Nephron progenitor cell (in vitro differentiated cells): ENCODE results near the gene CKMT2.
A peak's percentile ranks its signal among the peaks of the same experiment; 100 is the strongest.

ENCODE experiments used
- DNase-seq: peaks from one replicate; pipeline ENCODE4 v3.0.0; 2021
- H3K27ac Mint-ChIP-seq: 2 replicates; pipeline ENCODE4 v1.8.0; 2021; ENCODE audit warnings: mild to moderate bottlenecking, moderate library complexity, mixed read lengths
- H3K27me3 Mint-ChIP-seq: 2 replicates; pipeline ENCODE4 v1.8.0; 2021; ENCODE audit warnings: mild to moderate bottlenecking, low read depth, mixed read lengths; ENCODE audit not compliant: poor library complexity
- H3K36me3 Mint-ChIP-seq: 2 replicates; pipeline ENCODE4 v1.8.0; 2021; ENCODE audit warnings: low read depth, mixed read lengths
- H3K4me1 Mint-ChIP-seq: 2 replicates; pipeline ENCODE4 v1.8.0; 2021; ENCODE audit warnings: mixed read lengths
- H3K4me3 Mint-ChIP-seq: 2 replicates; pipeline ENCODE4 v1.8.0; 2021; ENCODE audit warnings: mild to moderate bottlenecking, moderate library complexity, mixed read lengths
- H3K9me3 Mint-ChIP-seq: 2 replicates; pipeline ENCODE4 v1.8.0; 2021; ENCODE audit warnings: mild to moderate bottlenecking, moderate library complexity, mixed read lengths
- TF ChIP-seq, protein P1 (sequence below): fragments of 200-600 bp; sonication (generic); IDR thresholded peaks from 2 replicates; pipeline ENCODE4 v1.5.0; 2021; ENCODE audit warnings: antibody characterized with exemption

Gene CKMT2

GRCh38 chr5:81230416-81230815 lies 2.7 kb upstream of the CKMT2 start:
- no peak for DNase-seq
- Mint-ChIP-seq H3K36me3 (peaks cover 3% of the 10 kb centered on the region), H3K4me3 (no peak overlapping the region), H3K27me3 (no peaks in the 10 kb centered on the region), H3K27ac (peak overlapping the region; percentile 36), H3K9me3 (no peaks in the 10 kb centered on the region), H3K4me1 (peaks cover 40% of the 10 kb centered on the region)
- TF ChIP-seq, protein P1, sequence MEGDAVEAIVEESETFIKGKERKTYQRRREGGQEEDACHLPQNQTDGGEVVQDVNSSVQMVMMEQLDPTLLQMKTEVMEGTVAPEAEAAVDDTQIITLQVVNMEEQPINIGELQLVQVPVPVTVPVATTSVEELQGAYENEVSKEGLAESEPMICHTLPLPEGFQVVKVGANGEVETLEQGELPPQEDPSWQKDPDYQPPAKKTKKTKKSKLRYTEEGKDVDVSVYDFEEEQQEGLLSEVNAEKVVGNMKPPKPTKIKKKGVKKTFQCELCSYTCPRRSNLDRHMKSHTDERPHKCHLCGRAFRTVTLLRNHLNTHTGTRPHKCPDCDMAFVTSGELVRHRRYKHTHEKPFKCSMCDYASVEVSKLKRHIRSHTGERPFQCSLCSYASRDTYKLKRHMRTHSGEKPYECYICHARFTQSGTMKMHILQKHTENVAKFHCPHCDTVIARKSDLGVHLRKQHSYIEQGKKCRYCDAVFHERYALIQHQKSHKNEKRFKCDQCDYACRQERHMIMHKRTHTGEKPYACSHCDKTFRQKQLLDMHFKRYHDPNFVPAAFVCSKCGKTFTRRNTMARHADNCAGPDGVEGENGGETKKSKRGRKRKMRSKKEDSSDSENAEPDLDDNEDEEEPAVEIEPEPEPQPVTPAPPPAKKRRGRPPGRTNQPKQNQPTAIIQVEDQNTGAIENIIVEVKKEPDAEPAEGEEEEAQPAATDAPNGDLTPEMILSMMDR, result no peak

DNA sequence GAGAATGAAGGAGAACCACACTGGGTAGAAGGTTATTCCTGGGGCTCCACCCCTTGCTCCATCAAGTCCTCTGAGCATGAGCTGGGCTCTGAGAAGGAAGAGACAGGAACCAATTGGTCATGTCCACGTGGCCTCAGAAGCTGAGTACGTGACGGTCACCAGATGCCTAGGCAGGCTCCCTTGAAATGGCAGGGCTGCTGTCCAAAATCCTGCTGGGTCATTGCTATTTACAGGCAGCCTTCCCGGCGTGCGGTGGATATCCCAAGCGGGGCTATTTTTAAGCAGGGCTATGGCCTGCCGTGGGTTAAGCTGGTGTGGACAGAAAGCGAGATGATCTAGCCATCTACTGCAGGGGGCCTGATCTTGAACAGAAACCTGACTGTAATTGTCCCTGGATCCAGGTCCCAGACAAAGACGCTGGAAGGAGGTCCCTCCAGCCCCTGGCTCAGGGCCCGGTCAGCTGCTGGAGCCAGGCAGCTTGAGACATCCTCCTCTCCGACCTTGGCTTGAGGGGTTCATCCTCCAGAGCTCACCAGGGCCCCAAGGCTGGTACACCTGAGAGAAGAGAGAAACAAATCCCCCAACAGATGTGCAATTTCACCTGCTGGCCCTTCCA lies 550 bp upstream of the CKMT2 start:
- Mint-ChIP-seq H3K27me3 (no peaks in the 10 kb centered on the region), H3K27ac (no peak overlapping the region), H3K9me3 (no peaks in the 10 kb centered on the region), H3K4me3 (peak overlapping the region; percentile 84), H3K36me3 (peaks cover 20% of the 10 kb centered on the region), H3K4me1 (peaks cover 45% of the 10 kb centered on the region)
- no peak for DNase-seq
- TF ChIP-seq, protein P1, result no peak

GRCh38 chr5:81234299-81234698 lies 1.2 kb downstream of the CKMT2 start:
- Mint-ChIP-seq H3K27ac (no peak overlapping the region), H3K4me1 (peaks cover 45% of the 10 kb centered on the region), H3K9me3 (no peaks in the 10 kb centered on the region), H3K36me3 (peaks cover 29% of the 10 kb centered on the region), H3K27me3 (no peaks in the 10 kb centered on the region), H3K4me3 (peak overlapping the region; percentile 70)
- DNase-seq, result no peak
- TF ChIP-seq, protein P1, result no peak

GRCh38 chr5:81234801-81235200 lies 1.7 kb downstream of the CKMT2 start:
- Mint-ChIP-seq H3K36me3 (peaks cover 29% of the 10 kb centered on the region), H3K27ac (no peak overlapping the region), H3K9me3 (no peaks in the 10 kb centered on the region), H3K4me1 (peaks cover 45% of the 10 kb centered on the region), H3K4me3 (no peak overlapping the region), H3K27me3 (no peaks in the 10 kb centered on the region)
- no peak for DNase-seq
- TF ChIP-seq, protein P1, result no peak

GRCh38 chr5:81235287-81236072 lies 2.4 kb downstream of the CKMT2 start:
- TF ChIP-seq, protein P1, result no peak
- H3K36me3 Mint-ChIP-seq, result peaks cover 29% of the 10 kb centered on the region
- DNase-seq, result no peak
- peaks cover 42% of the 10 kb centered on the region for H3K4me1 Mint-ChIP-seq
- H3K27me3 Mint-ChIP-seq, result no peaks in the 10 kb centered on the region
- H3K27ac Mint-ChIP-seq, result no peak overlapping the region
- H3K9me3 Mint-ChIP-seq, result no peaks in the 10 kb centered on the region
- no peak overlapping the region for H3K4me3 Mint-ChIP-seq
